ENCODE measurements around the gene NFYC. TPM values are rescaled to one million over a fixed set of nuclear protein-coding genes. Genes with fewer than 3 reads are reported as not detected.

NFYC gene
- total RNA-seq, 1 donor from 2014 or later, result 38.0 TPM

- no peaks in the 10 kb centered on the region for H3K79me2 ChIP-seq (ENCODE audit: low read depth)
- Mint-ChIP-seq H3K27me3 (ENCODE audit: insufficient read depth, low read depth) (peaks cover 11% of the 10 kb centered on the region), H3K36me3 (no peaks in the 10 kb centered on the region), H3K4me1 (peaks cover 26% of the 10 kb centered on the region), H3K4me3 (no peak overlapping the region), H3K27ac (no peak overlapping the region), H3K9me3 (no peaks in the 10 kb centered on the region)
- no peak overlapping the region for H3K27ac ChIP-seq
- H3K9me3 ChIP-seq (ENCODE audit: low read depth), result no peaks in the 10 kb centered on the region
- no peaks in the 10 kb centered on the region for H3K36me3 ChIP-seq
- peaks cover 16% of the 10 kb centered on the region for H3K4me1 ChIP-seq
- H3K4me3 ChIP-seq, result no peak overlapping the region
- TF ChIP-seq CTCF (IDR thresholded peaks at IDR 0.05) (no peak), EZH2phosphoT487 (IDR thresholded peaks at IDR 0.05) (no peak), EZH2 (IDR thresholded peaks at IDR 0.05) (no peak)
- no peaks in the 10 kb centered on the region for H3F3A ChIP-seq (ENCODE audit: low read depth)
- H3K4me2 ChIP-seq, result no peak overlapping the region
- H2AFZ ChIP-seq (replicated peaks), result no peak overlapping the region
- H3K9ac ChIP-seq, result no peak overlapping the region
- H3K27me3 ChIP-seq, result no peaks in the 10 kb centered on the region
- no peak for DNase-seq (ENCODE audit: low spot score)
- H4K20me1 ChIP-seq (ENCODE audit: low read depth), result peaks cover 42% of the 10 kb centered on the region
Observed at GRCh38 chr1:40652979-40653378, 38.5 kb upstream of the NFYC start.

- peak overlapping the region; percentile 32 for H3K27ac Mint-ChIP-seq
- Histone ChIP-seq H3K36me3 (no peaks in the 10 kb centered on the region), H3K27me3 (no peaks in the 10 kb centered on the region), H3K79me2 (ENCODE audit: low read depth) (no peaks in the 10 kb centered on the region), H3K9ac (no peak overlapping the region), H3K4me3 (peak overlapping the region; percentile 47), H4K20me1 (ENCODE audit: low read depth) (peaks cover 34% of the 10 kb centered on the region), H3K9me3 (ENCODE audit: low read depth) (no peaks in the 10 kb centered on the region), H3K4me2 (peak overlapping the region; percentile 83), H3F3A (ENCODE audit: low read depth) (no peaks in the 10 kb centered on the region), H3K27ac (no peak overlapping the region), H2AFZ (replicated peaks) (peak overlapping the region; percentile 46), H3K4me1 (peaks cover 16% of the 10 kb centered on the region)
- DNase-seq (ENCODE audit: low spot score), result peak; percentile 90
- H3K4me1 Mint-ChIP-seq, result peaks cover 22% of the 10 kb centered on the region
- no peaks in the 10 kb centered on the region for H3K9me3 Mint-ChIP-seq
- no peak for TF ChIP-seq EZH2 (IDR thresholded peaks at IDR 0.05)
- TF ChIP-seq CTCF (IDR thresholded peaks at IDR 0.05), result no peak
- TF ChIP-seq EZH2phosphoT487 (IDR thresholded peaks at IDR 0.05), result no peak
- H3K4me3 Mint-ChIP-seq, result peak overlapping the region; percentile 65
- H3K27me3 Mint-ChIP-seq (ENCODE audit: insufficient read depth, low read depth), result peaks cover 7% of the 10 kb centered on the region
- no peaks in the 10 kb centered on the region for H3K36me3 Mint-ChIP-seq
Observed at GRCh38 chr1:40653851-40654537, 37.5 kb upstream of the NFYC start.

- Histone ChIP-seq H3K4me2 (no peak overlapping the region), H3K36me3 (no peaks in the 10 kb centered on the region), H3K9ac (no peak overlapping the region), H3K27ac (no peak overlapping the region), H3K4me1 (peaks cover 13% of the 10 kb centered on the region), H3K79me2 (ENCODE audit: low read depth) (no peaks in the 10 kb centered on the region), H3K9me3 (ENCODE audit: low read depth) (no peaks in the 10 kb centered on the region), H3K27me3 (no peaks in the 10 kb centered on the region), H4K20me1 (ENCODE audit: low read depth) (peaks cover 17% of the 10 kb centered on the region), H3F3A (ENCODE audit: low read depth) (no peaks in the 10 kb centered on the region), H3K4me3 (no peak overlapping the region), H2AFZ (replicated peaks) (no peak overlapping the region)
- TF ChIP-seq EZH2phosphoT487 (IDR thresholded peaks at IDR 0.05), result no peak
- no peak for TF ChIP-seq EZH2 (IDR thresholded peaks at IDR 0.05)
- no peak for TF ChIP-seq CTCF (IDR thresholded peaks at IDR 0.05)
- Mint-ChIP-seq H3K27me3 (ENCODE audit: insufficient read depth, low read depth) (peaks cover 7% of the 10 kb centered on the region), H3K27ac (no peak overlapping the region), H3K36me3 (no peaks in the 10 kb centered on the region), H3K4me1 (peaks cover 11% of the 10 kb centered on the region), H3K4me3 (no peak overlapping the region), H3K9me3 (no peaks in the 10 kb centered on the region)
- DNase-seq (ENCODE audit: low spot score), result no peak
Observed at GRCh38 chr1:40657046-40657445, 34.5 kb upstream of the NFYC start.
